Peyer's patch (tissue), 4 donors: ENCODE data around the gene IGF2R.

Experiments
- CTCF ChIP-seq, 6 experiments: fragments of 450-650 bp in 4 of 6; fragments of 200-600 bp in 2 of 6; sonication (generic) in 1 of 6; IDR thresholded peaks; one replicate each; pipeline ENCODE4 v1.5.1; 2017 to 2019; ENCODE audit warnings: antibody characterized with exemption in 6 of 6, mild to moderate bottlenecking in 3 of 6, moderate library complexity in 1 of 6
- POLR2A ChIP-seq, 2 donors: fragments of 450-650 bp; IDR thresholded peaks; one replicate each; pipeline ENCODE4 v1.5.1; 2017; ENCODE audit warnings: antibody characterized with exemption in 2 of 2, mild to moderate bottlenecking in 2 of 2, moderate library complexity in 2 of 2

- TF ChIP-seq CTCF (IDR thresholded peaks at IDR 0.05) (peak in 3 of 6 experiments; percentile 36 to 40 (median 39)), POLR2A (IDR thresholded peaks at IDR 0.05) (no peak)
Measured at GRCh38 chr6:160160450-160160849, 191.6 kb downstream of the IGF2R start.
